K562 (cell line): ENCODE data around the gene B4GALNT4. TPM values are rescaled to one million over a fixed set of nuclear protein-coding genes. Genes with fewer than 3 reads are reported as not detected.

Source experiments
- ATF2 ChIP-seq: sonication (generic); formaldehyde crosslinking; IDR thresholded peaks from 2 replicates; pipeline ENCODE4 v1.8.1; 2022; ENCODE audit warnings: missing genetic modification reagents
- ATF4 ChIP-seq: fragments of 450-650 bp; formaldehyde crosslinking; IDR thresholded peaks from 2 replicates; pipeline ENCODE4 v1.4.0; 2022; ENCODE audit warnings: mild to moderate bottlenecking, moderate library complexity
- CEBPB ChIP-seq: fragments of 450-650 bp; IDR thresholded peaks from 2 replicates; pipeline ENCODE4 v1.6.1; 2016; ENCODE audit warnings: missing genetic modification characterization, missing compliant biosample characterization
- ETV5 ChIP-seq: sonication (generic); formaldehyde crosslinking; IDR thresholded peaks from 2 replicates; pipeline ENCODE4 v1.4.0; 2020; ENCODE audit warnings: low read depth, mild to moderate bottlenecking, missing genetic modification reagents
- IRF2 ChIP-seq: sonication (generic); formaldehyde crosslinking; IDR thresholded peaks from 2 replicates; pipeline ENCODE4 v1.8.1; 2022; ENCODE audit warnings: mild to moderate bottlenecking, missing genetic modification reagents
- KAT7 ChIP-seq: sonication (generic); formaldehyde crosslinking; IDR thresholded peaks from 2 replicates; pipeline ENCODE4 v1.8.0; 2022; ENCODE audit warnings: missing genetic modification reagents, mild to moderate bottlenecking, borderline replicate concordance
- KDM2B ChIP-seq: fragments of 250-450 bp; sonication (Bioruptor Pico); IDR thresholded peaks from 2 replicates; pipeline ENCODE4 v1.8.0; 2021; ENCODE audit warnings: mild to moderate bottlenecking, moderate library complexity
- MEF2D ChIP-seq: conservative IDR thresholded peaks from 2 replicates; pipeline ENCODE4 v1.6.1; 2016; ENCODE audit warnings: low read depth, missing genetic modification characterization, missing compliant biosample characterization
- REST ChIP-seq, 2 experiments: fragments of 450-650 bp; formaldehyde crosslinking in 1 of 2; IDR thresholded peaks; 2 replicates each; pipeline versions ENCODE4 v1.4.0 to v1.6.1; 2014 to 2020; ENCODE audit warnings: mild to moderate bottlenecking in 2 of 2, borderline replicate concordance in 1 of 2, low read depth in 1 of 2
- TRIM28 ChIP-seq: fragments of 450-650 bp; IDR thresholded peaks from 2 replicates; pipeline ENCODE4 v1.6.1; 2017
- ZBTB9 ChIP-seq: fragments of 450-650 bp; formaldehyde crosslinking; IDR thresholded peaks from 2 replicates; pipeline ENCODE4 v1.4.0; 2020; ENCODE audit warnings: mild to moderate bottlenecking, moderate library complexity
- ZNF12 ChIP-seq: sonication (generic); formaldehyde crosslinking; IDR thresholded peaks from 2 replicates; pipeline ENCODE4 v1.4.0; 2020; ENCODE audit warnings: mild to moderate bottlenecking, missing genetic modification reagents
- ZNF133 ChIP-seq: fragments of 250-450 bp; sonication (Bioruptor Pico); IDR thresholded peaks from 2 replicates; pipeline ENCODE4 v1.4.0; 2020; ENCODE audit warnings: mild to moderate bottlenecking
- ZNF24 ChIP-seq: fragments of 450-650 bp; IDR thresholded peaks from 2 replicates; pipeline ENCODE4 v1.6.1; 2016
- ZNF696 ChIP-seq: fragments of 250-450 bp; sonication (Bioruptor Pico); conservative IDR thresholded peaks from 2 replicates; pipeline ENCODE4 v1.4.0; 2020; ENCODE audit warnings: mild to moderate bottlenecking, moderate library complexity
- ZSCAN32 ChIP-seq: fragments of 450-650 bp; formaldehyde crosslinking; IDR thresholded peaks from 2 replicates; pipeline ENCODE4 v1.4.0; 2020; ENCODE audit warnings: mild to moderate bottlenecking, moderate library complexity
- polyA plus RNA-seq, 8 experiments: library from polyadenylated mRNA; depleted of rRNA in 4 of 8; stranded (reverse) in 5 of 8; unstranded in 3 of 8; fragments of >200 nt; fragmentation: Nextera tagmentation in 2 of 8; fragmentation: Illumina TruSeq in 1 of 8; extraction: Ambion mirVana in 2 of 8; extraction: Trizol in 1 of 8; gene quantifications; 2 replicates each; pipeline versions ENCODE4 v1.2.1 to v1.2.3, GENCODE V29; 2011 to 2014; ENCODE audit warnings: inconsistent platforms in 1 of 8, missing spikeins in 1 of 8
- total RNA-seq, 7 experiments: library from RNA; depleted of rRNA in 6 of 7; stranded (reverse); fragments of >200 nt in 6 of 7; fragmentation: Illumina TruSeq in 2 of 7; extraction: Trizol in 2 of 7; gene quantifications; 2 replicates each; pipeline versions ENCODE4 v1.2.1 to v1.2.3, GENCODE V29; 2011 to 2021; ENCODE audit warnings: low replicate concordance in 1 of 7

Gene B4GALNT4
- total and polyA plus RNA-seq, 9 of the 15 experiments (the other 6 are each of a cell fraction or from before 2014, with no cell fraction given) = 0.20 to 37.1 (median 10.8) TPM; not detected in 1

GRCh38 chr11:394034-394857 is 24.9 kb downstream of the B4GALNT4 start, which contains the start of gene PKP3 (continued):
- TF ChIP-seq IRF2 (CRISPR knock-in tag) (no peak), KAT7 (CRISPR knock-in tag) (peak; percentile 63; the same call in 1 of the 2 replicates), ZNF24 (0 out of 2 replicates have a peak, but pooled peaks have one; percentile 22), CEBPB (tag) (no peak), KDM2B (CRISPR knock-in tag) (no peak), ZNF12 (no peak), ZBTB9 (peak; percentile 60), ZNF133 (CRISPR knock-in tag) (no peak), ZNF696 (CRISPR knock-in tag) (no peak), MEF2D (tag) (no peak), ETV5 (CRISPR knock-in tag) (no peak), ATF2 (CRISPR knock-in tag) (no peak), ATF4 (CRISPR knock-in tag) (no peak), REST (IDR thresholded peaks at IDR 0.05; ENCODE audit: borderline replicate concordance) (no peak), REST (CRISPR knock-in tag; IDR thresholded peaks at IDR 0.05; ENCODE audit: low read depth) (no peak), TRIM28 (no peak), ZSCAN32 (no peak; the same call in 1 of the 2 replicates)
